Neural progenitor cell (in vitro differentiated cells): ENCODE measurements around the gene DRC3.

Experiments used
- EZH2 ChIP-seq: fragments of 200-600 bp; sonication (generic); IDR thresholded peaks from 2 replicates; pipeline ENCODE4 v1.6.1; 2017; ENCODE audit warnings: antibody characterized with exemption, mild to moderate bottlenecking, moderate library complexity
- EZH2phosphoT487 ChIP-seq: fragments of 200-600 bp; sonication (generic); IDR thresholded peaks from 2 replicates; pipeline ENCODE4 v1.6.1; 2017; ENCODE audit warnings: antibody characterized with exemption
- TF ChIP-seq, protein P1 (sequence below): fragments of 200-600 bp; sonication (generic); IDR thresholded peaks from 2 replicates; pipeline ENCODE4 v1.5.1; 2017; ENCODE audit warnings: antibody characterized with exemption, mild to moderate bottlenecking

DNA sequence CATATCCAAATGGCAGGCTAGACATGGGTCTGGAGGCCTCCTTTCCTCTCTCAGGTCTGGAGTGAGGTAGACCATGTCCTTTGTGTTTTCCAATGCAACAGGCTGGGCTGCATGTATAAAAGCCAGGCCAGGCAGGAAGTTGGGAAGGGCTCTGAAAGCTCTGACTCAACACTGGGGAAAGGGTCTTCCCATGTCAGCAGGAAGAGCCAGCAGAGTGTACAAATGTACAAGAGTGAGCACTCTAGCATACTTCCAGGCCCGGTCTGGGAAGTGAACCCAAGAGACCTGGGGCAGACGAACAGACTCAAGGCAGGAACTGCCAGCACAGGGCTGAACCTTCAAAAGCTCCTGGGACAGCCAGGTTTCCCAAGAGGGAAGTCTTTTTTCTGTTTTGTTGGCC is 59.3 kb downstream of the DRC3 start:
- TF ChIP-seq, protein P1, sequence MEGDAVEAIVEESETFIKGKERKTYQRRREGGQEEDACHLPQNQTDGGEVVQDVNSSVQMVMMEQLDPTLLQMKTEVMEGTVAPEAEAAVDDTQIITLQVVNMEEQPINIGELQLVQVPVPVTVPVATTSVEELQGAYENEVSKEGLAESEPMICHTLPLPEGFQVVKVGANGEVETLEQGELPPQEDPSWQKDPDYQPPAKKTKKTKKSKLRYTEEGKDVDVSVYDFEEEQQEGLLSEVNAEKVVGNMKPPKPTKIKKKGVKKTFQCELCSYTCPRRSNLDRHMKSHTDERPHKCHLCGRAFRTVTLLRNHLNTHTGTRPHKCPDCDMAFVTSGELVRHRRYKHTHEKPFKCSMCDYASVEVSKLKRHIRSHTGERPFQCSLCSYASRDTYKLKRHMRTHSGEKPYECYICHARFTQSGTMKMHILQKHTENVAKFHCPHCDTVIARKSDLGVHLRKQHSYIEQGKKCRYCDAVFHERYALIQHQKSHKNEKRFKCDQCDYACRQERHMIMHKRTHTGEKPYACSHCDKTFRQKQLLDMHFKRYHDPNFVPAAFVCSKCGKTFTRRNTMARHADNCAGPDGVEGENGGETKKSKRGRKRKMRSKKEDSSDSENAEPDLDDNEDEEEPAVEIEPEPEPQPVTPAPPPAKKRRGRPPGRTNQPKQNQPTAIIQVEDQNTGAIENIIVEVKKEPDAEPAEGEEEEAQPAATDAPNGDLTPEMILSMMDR: no peak
- TF ChIP-seq EZH2phosphoT487 (no peak), EZH2 (no peak)
